Mammary epithelial cell (primary cell): ENCODE results near the gene IER5L.

Experiments
- EZH2 ChIP-seq: IDR thresholded peaks from 2 replicates; pipeline ENCODE4 v1.6.1; 2012; ENCODE audit warnings: low read length, inconsistent platforms, borderline replicate concordance
- TF ChIP-seq, protein P1 (sequence below), 2 donors: IDR thresholded peaks in 1 of 2; conservative IDR thresholded peaks in 1 of 2; 2 replicates each; pipeline ENCODE4 v1.5.1; 2011 to 2012; ENCODE audit warnings: inconsistent platforms in 2 of 2, low read length in 2 of 2, mild to moderate bottlenecking in 2 of 2, control low read depth in 1 of 2, low read depth in 1 of 2; ENCODE audit not compliant: insufficient read depth in 1 of 2; ENCODE audit errors: extremely low read depth in 1 of 2

GRCh38 chr9:129208207-129209032 lies 30.4 kb upstream of the IER5L start:
- TF ChIP-seq, protein P1, sequence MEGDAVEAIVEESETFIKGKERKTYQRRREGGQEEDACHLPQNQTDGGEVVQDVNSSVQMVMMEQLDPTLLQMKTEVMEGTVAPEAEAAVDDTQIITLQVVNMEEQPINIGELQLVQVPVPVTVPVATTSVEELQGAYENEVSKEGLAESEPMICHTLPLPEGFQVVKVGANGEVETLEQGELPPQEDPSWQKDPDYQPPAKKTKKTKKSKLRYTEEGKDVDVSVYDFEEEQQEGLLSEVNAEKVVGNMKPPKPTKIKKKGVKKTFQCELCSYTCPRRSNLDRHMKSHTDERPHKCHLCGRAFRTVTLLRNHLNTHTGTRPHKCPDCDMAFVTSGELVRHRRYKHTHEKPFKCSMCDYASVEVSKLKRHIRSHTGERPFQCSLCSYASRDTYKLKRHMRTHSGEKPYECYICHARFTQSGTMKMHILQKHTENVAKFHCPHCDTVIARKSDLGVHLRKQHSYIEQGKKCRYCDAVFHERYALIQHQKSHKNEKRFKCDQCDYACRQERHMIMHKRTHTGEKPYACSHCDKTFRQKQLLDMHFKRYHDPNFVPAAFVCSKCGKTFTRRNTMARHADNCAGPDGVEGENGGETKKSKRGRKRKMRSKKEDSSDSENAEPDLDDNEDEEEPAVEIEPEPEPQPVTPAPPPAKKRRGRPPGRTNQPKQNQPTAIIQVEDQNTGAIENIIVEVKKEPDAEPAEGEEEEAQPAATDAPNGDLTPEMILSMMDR (conservative IDR thresholded peaks at IDR 0.05 in 1 of 2, IDR thresholded peaks at IDR 0.05 in 1 of 2; ENCODE audit: extremely low read depth in 1 of 2, insufficient read depth in 1 of 2, low read depth in 1 of 2, low read length in 2 of 2) = no peak
- no peak for TF ChIP-seq EZH2
